Panc1 (cell line): ENCODE measurements around the gene PCDH15.

Experiments used
- CTCF ChIP-seq: fragments of 450-650 bp; IDR thresholded peaks from 2 replicates; pipeline ENCODE4 v1.5.1; 2017; ENCODE audit warnings: mild to moderate bottlenecking
- POLR2AphosphoS5 ChIP-seq: IDR thresholded peaks from 2 replicates; pipeline ENCODE4 v1.6.1; 2012; ENCODE audit warnings: mild to moderate bottlenecking, low read depth, low read length, moderate library complexity
- SIN3A ChIP-seq: IDR thresholded peaks from 2 replicates; pipeline ENCODE4 v1.6.1; 2012; ENCODE audit warnings: low read depth, mild to moderate bottlenecking, low read length, moderate library complexity, borderline replicate concordance; ENCODE audit not compliant: insufficient read depth

GRCh38 chr10:54402576-54402975 is 398.5 kb downstream of the PCDH15 start:
- TF ChIP-seq CTCF, result peak; percentile 58; the same call in 1 of the 2 replicates
- TF ChIP-seq POLR2AphosphoS5, result no peak
- no peak for TF ChIP-seq SIN3A
